Stomach (tissue), 4 donors: ENCODE measurements around the gene CHPF.

Source experiments
- EP300 ChIP-seq: sonication (generic); formaldehyde crosslinking; IDR thresholded peaks from one replicate; pipeline ENCODE4 v1.6.1; 2017; ENCODE audit warnings: antibody characterized with exemption
- POLR2A ChIP-seq, 4 donors: fragments of 450-650 bp; IDR thresholded peaks; one replicate each; pipeline ENCODE4 v1.6.1; 2016; ENCODE audit warnings: antibody characterized with exemption in 4 of 4, control low read depth in 2 of 4, mild to moderate bottlenecking in 1 of 4, moderate library complexity in 1 of 4
- POLR2AphosphoS5 ChIP-seq, 3 donors: sonication (generic); formaldehyde crosslinking; IDR thresholded peaks; one replicate each; pipeline ENCODE4 v1.6.1; 2016; ENCODE audit warnings: antibody characterized with exemption in 3 of 3
- TF ChIP-seq, protein P1 (sequence below), 7 experiments: fragments of 450-650 bp in 4 of 7; fragments of 200-600 bp in 3 of 7; sonication (generic) in 3 of 7; IDR thresholded peaks; one replicate each; pipeline ENCODE4 v1.5.1; 2016 to 2019; ENCODE audit warnings: antibody characterized with exemption in 7 of 7, control low read depth in 2 of 7, mild to moderate bottlenecking in 1 of 7

DNA sequence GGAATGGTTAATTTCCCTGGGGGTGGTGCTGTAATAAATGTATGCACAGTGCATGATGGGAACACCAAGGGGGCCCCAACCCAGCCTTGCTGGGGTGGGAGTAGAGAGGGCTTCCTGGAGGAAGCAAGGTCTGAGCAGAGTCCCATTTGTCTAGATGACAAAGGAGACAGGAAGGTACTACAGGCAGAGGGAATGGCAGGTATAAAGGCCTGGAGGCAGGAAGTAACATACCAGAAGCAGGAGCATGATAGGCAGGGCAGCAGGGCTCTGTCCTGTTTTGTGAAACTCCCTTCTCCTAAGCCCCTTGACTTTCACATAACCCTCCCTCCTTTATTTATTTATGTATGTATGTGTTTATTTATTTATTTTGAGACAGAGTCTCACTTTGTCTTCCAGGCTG lies 41.0 kb downstream of the CHPF start:
- TF ChIP-seq, protein P1, sequence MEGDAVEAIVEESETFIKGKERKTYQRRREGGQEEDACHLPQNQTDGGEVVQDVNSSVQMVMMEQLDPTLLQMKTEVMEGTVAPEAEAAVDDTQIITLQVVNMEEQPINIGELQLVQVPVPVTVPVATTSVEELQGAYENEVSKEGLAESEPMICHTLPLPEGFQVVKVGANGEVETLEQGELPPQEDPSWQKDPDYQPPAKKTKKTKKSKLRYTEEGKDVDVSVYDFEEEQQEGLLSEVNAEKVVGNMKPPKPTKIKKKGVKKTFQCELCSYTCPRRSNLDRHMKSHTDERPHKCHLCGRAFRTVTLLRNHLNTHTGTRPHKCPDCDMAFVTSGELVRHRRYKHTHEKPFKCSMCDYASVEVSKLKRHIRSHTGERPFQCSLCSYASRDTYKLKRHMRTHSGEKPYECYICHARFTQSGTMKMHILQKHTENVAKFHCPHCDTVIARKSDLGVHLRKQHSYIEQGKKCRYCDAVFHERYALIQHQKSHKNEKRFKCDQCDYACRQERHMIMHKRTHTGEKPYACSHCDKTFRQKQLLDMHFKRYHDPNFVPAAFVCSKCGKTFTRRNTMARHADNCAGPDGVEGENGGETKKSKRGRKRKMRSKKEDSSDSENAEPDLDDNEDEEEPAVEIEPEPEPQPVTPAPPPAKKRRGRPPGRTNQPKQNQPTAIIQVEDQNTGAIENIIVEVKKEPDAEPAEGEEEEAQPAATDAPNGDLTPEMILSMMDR (IDR thresholded peaks at IDR 0.05), result no peak
- TF ChIP-seq POLR2A (IDR thresholded peaks at IDR 0.05) (no peak), EP300 (no peak), POLR2AphosphoS5 (IDR thresholded peaks at IDR 0.05) (no peak)
